Cardiac muscle cell (in vitro differentiated cells and primary cell): ENCODE results near the gene RNPC3. TPM values are rescaled to one million over a fixed set of nuclear protein-coding genes. Genes with fewer than 3 reads are reported as not detected.

Experiments
- DNase-seq, 2 donors: peaks; one replicate each; pipeline versions ENCODE4 v3.0.0 to v3.0.0-alpha.2; 2010 to 2017; ENCODE audit warnings: low read depth in 1 of 2, low spot score in 1 of 2
- H3K27ac ChIP-seq: fragments of 200-600 bp; sonication (generic); 2 replicates; pipeline ENCODE4 v1.5.1; 2016
- H3K27me3 ChIP-seq: fragments of 200-600 bp; sonication (generic); 2 replicates; pipeline ENCODE4 v1.6.0; 2016; ENCODE audit warnings: control low read depth
- H3K36me3 ChIP-seq: fragments of 200-600 bp; sonication (generic); 2 replicates; pipeline ENCODE4 v1.5.1; 2016; ENCODE audit warnings: control low read depth
- H3K4me1 ChIP-seq: fragments of 200-600 bp; sonication (generic); 2 replicates; pipeline ENCODE4 v1.8.1; 2017; ENCODE audit warnings: low read depth, mild to moderate bottlenecking, mixed run types
- H3K4me3 ChIP-seq: fragments of 200-600 bp; sonication (generic); 2 replicates; pipeline ENCODE4 v1.5.1; 2016; ENCODE audit warnings: mild to moderate bottlenecking
- H3K9me3 ChIP-seq: fragments of 200-600 bp; sonication (generic); 2 replicates; pipeline ENCODE4 v1.5.1; 2017; ENCODE audit warnings: low read depth, mild to moderate bottlenecking, control low read depth
- polyA plus RNA-seq: library from polyadenylated mRNA; unstranded; fragments of >200 nt; fragmentation: Nextera tagmentation; extraction: Ambion mirVana; gene quantifications from 2 replicates; pipeline ENCODE4 v1.2.1, GENCODE V29; 2016
- total RNA-seq: library from RNA; depleted of rRNA; stranded (reverse); fragments of >200 nt; gene quantifications from 2 replicates; pipeline ENCODE4 v1.2.3, GENCODE V29; 2016
- TF ChIP-seq, protein P1 (sequence below): IDR thresholded peaks from 2 replicates; pipeline ENCODE4 v1.5.1; 2012; ENCODE audit warnings: low read depth, mild to moderate bottlenecking, low read length

Gene RNPC3
- total and polyA plus RNA-seq, 2 experiments from 2014 or later: 69.6 to 84.1 TPM

GRCh38 chr1:103497404-103497803 lies 28.1 kb upstream of the RNPC3 start:
- no peaks in the 10 kb centered on the region for H3K9me3 ChIP-seq
- TF ChIP-seq, protein P1, sequence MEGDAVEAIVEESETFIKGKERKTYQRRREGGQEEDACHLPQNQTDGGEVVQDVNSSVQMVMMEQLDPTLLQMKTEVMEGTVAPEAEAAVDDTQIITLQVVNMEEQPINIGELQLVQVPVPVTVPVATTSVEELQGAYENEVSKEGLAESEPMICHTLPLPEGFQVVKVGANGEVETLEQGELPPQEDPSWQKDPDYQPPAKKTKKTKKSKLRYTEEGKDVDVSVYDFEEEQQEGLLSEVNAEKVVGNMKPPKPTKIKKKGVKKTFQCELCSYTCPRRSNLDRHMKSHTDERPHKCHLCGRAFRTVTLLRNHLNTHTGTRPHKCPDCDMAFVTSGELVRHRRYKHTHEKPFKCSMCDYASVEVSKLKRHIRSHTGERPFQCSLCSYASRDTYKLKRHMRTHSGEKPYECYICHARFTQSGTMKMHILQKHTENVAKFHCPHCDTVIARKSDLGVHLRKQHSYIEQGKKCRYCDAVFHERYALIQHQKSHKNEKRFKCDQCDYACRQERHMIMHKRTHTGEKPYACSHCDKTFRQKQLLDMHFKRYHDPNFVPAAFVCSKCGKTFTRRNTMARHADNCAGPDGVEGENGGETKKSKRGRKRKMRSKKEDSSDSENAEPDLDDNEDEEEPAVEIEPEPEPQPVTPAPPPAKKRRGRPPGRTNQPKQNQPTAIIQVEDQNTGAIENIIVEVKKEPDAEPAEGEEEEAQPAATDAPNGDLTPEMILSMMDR: no peak
- no peaks in the 10 kb centered on the region for H3K36me3 ChIP-seq
- H3K4me3 ChIP-seq: no peak overlapping the region
- H3K4me1 ChIP-seq: no peaks in the 10 kb centered on the region
- DNase-seq: no peak
- no peaks in the 10 kb centered on the region for H3K27me3 ChIP-seq
- no peak overlapping the region for H3K27ac ChIP-seq

DNA sequence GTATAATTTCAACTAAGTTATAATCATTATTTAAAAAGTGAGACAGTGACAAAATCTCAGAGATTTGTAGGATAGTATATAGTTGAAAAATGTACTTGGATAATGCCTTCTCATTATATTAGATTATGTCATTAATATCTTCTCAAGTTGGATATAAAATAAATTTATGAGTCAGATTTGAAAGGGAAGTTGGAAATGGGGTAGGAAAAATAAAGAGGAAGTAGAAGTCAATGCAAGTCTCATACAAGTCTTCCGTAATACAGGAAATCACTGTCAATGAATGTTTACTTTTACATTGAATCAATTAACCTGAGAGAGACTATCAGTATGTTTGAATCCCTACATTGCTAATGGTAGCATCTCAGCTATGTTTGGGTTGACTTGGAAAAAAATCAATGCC lies 16.2 kb upstream of the RNPC3 start:
- H3K27me3 ChIP-seq: no peaks in the 10 kb centered on the region
- TF ChIP-seq, protein P1: no peak
- H3K36me3 ChIP-seq: no peaks in the 10 kb centered on the region
- H3K4me3 ChIP-seq: no peak overlapping the region
- no peak overlapping the region for H3K27ac ChIP-seq
- no peak for DNase-seq
- H3K4me1 ChIP-seq: no peaks in the 10 kb centered on the region
- no peaks in the 10 kb centered on the region for H3K9me3 ChIP-seq

DNA sequence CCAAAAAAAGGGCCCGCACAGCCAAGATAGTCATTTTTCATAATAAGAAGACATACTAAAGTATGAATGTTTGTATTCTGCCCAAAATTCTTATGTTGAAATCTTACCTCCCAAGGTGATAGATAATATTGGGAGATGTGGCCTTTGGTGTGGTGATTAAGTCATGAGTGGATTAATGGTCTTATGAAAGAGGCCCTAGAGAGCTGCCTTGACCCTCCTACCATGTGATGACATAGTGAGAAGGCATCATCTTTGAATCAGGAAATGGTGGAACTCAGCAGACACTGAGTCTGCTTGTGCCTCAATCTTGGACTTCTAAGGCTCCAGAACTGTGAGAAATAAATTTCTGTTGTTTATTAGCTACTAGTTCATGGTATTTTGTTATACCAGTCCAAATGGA lies 11.8 kb upstream of the RNPC3 start:
- DNase-seq: peak in 1 of 2 donors; percentile 3

GRCh38 chr1:103514920-103515503 lies 10.5 kb upstream of the RNPC3 start:
- no peaks in the 10 kb centered on the region for H3K27me3 ChIP-seq
- DNase-seq: peak; percentile 40 to 70

More for the DNA sequence above, 11.8 kb upstream of the RNPC3 start:
- H3K9me3 ChIP-seq: no peaks in the 10 kb centered on the region
- H3K27me3 ChIP-seq: no peaks in the 10 kb centered on the region
- H3K4me3 ChIP-seq: no peak overlapping the region
- TF ChIP-seq, protein P1: no peak
- H3K4me1 ChIP-seq: no peaks in the 10 kb centered on the region
- no peaks in the 10 kb centered on the region for H3K36me3 ChIP-seq
- H3K27ac ChIP-seq: no peak overlapping the region

DNA sequence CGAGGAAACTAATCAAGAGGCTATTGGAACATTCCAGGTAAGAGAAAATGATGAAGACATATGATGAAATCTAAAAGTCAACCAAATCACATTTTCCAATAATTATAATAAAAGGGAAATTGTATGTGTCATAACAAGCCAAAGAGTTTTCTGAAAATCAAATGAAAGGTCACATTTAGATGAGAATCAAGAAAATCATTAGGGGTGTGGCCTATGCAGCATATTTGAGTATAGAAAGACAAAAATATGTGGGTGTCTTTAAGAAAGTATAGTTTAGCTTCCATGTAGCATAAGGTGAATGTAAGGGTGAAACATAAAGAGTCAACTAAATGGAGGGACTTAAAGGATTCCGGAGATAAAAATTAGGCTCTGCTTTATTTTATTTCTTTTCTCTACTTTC lies 9.2 kb upstream of the RNPC3 start:
- no peaks in the 10 kb centered on the region for H3K36me3 ChIP-seq
- no peaks in the 10 kb centered on the region for H3K4me1 ChIP-seq
- H3K27ac ChIP-seq: no peak overlapping the region
- H3K9me3 ChIP-seq: no peaks in the 10 kb centered on the region
- no peak overlapping the region for H3K4me3 ChIP-seq
- TF ChIP-seq, protein P1: no peak
- H3K27me3 ChIP-seq: no peaks in the 10 kb centered on the region
- DNase-seq: no peak

More at GRCh38 chr1:103514920-103515503, 10.5 kb upstream of the RNPC3 start:
- Histone ChIP-seq H3K27ac (no peak overlapping the region), H3K9me3 (no peaks in the 10 kb centered on the region), H3K4me1 (no peaks in the 10 kb centered on the region), H3K36me3 (no peaks in the 10 kb centered on the region), H3K4me3 (no peak overlapping the region)
- TF ChIP-seq, protein P1: peak; percentile 68

DNA sequence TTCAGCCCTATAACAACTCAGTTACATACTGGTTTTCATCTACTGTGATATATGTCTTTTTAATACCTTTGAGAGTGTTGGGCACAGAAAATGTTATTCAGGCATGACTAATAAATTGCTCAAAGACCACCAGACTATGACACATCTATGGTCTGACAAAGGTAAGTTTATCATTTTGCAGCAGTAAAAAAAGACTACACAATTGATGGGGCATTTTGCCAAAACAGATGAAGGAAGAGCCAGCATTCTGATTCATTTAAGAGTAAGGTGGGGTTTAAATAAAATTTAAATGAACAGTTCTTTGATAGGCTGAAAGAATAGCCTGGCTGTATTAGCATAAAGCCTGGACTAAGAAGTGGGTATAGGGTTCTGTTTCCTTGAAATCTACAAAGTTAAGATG lies 8.8 kb upstream of the RNPC3 start:
- Histone ChIP-seq H3K36me3 (no peaks in the 10 kb centered on the region), H3K27ac (no peak overlapping the region), H3K4me1 (no peaks in the 10 kb centered on the region), H3K4me3 (no peak overlapping the region), H3K27me3 (no peaks in the 10 kb centered on the region), H3K9me3 (no peaks in the 10 kb centered on the region)
- no peak for DNase-seq
- TF ChIP-seq, protein P1: no peak
